ENCODE results near the gene CCDC91. TPM values are rescaled to one million over a fixed set of nuclear protein-coding genes. Genes with fewer than 3 reads are reported as not detected.
"Not testable (repeated sequence)": the region's sequence is repeated elsewhere in the genome, so short reads cannot be mapped to it uniquely, and the experiment has no call there.

The CCDC91 gene
- polyA plus RNA-seq, 1 donor (not counting 4 experiments of a cell fraction or from before 2014, with no cell fraction given), result 26.5 TPM

DNA sequence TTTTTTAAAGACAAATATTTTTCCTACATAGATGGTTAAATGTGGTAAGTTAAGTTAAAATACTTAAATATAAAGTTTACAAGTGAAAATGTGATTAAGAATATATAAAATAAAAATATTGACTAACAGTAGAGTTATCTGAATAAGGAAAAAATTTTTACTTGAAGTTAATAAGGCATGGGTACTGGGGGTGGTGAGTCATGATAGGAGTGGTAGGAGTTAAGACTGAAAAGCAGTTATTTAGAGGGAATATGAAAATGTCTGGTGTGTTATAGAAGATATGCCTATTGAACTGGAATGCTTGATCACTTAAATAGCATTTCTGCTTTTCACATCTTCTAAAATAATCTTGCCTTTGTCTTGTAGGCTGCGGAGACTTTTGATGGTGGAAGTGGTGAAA is 68.7 kb downstream of the CCDC91 start:
- no peak for FAIRE-seq
- Histone ChIP-seq H3K9me1 (ENCODE audit: control insufficient read depth, extremely low read depth, insufficient read depth, low read length) (no peaks in the 10 kb centered on the region), H4K20me1 (ENCODE audit: control insufficient read depth, extremely low read depth, insufficient read depth, low read length) (no peaks in the 10 kb centered on the region), H3K9ac (ENCODE audit: control insufficient read depth, extremely low read depth, insufficient read depth, low read length) (no peak overlapping the region), H3K36me3 (ENCODE audit: control insufficient read depth in 2 of 2, extremely low read depth in 1 of 2, insufficient read depth in 2 of 2, low read length in 2 of 2) (no peaks in the 10 kb centered on the region), H2AFZ (ENCODE audit: control insufficient read depth, low read length) (no peak overlapping the region), H3K9me3 (ENCODE audit: control insufficient read depth, low read depth, low read length) (no peaks in the 10 kb centered on the region), H3K27me3 (ENCODE audit: control insufficient read depth, extremely low read depth, insufficient read depth, low read length) (no peaks in the 10 kb centered on the region), H3K79me2 (ENCODE audit: control insufficient read depth, insufficient read depth, low read length) (no peaks in the 10 kb centered on the region), H3K4me1 (ENCODE audit: control insufficient read depth, extremely low read depth, insufficient read depth, low read length) (peaks cover 9% of the 10 kb centered on the region), H3K4me2 (ENCODE audit: control insufficient read depth, extremely low read depth, insufficient read depth, low read depth, low read length) (no peak overlapping the region), H3K27ac (ENCODE audit: control insufficient read depth, insufficient read depth, low read length) (no peak overlapping the region), H3K4me3 (ENCODE audit: control insufficient read depth in 2 of 3, extremely low read depth in 1 of 3, insufficient read depth in 2 of 3, low read depth in 1 of 3, low read length in 3 of 3) (no peak overlapping the region)
- DNase-seq (ENCODE audit: low read depth, low spot score), result no peak
- dilution Hi-C loops (cut with MboI; ENCODE audit: extremely low pct_ligation_motif_present, low sequenced_read_pairs), result no loop called here
- no peak for TF ChIP-seq EZH2 (IDR thresholded peaks at IDR 0.05; ENCODE audit: low read length)
- TF ChIP-seq, protein P1, sequence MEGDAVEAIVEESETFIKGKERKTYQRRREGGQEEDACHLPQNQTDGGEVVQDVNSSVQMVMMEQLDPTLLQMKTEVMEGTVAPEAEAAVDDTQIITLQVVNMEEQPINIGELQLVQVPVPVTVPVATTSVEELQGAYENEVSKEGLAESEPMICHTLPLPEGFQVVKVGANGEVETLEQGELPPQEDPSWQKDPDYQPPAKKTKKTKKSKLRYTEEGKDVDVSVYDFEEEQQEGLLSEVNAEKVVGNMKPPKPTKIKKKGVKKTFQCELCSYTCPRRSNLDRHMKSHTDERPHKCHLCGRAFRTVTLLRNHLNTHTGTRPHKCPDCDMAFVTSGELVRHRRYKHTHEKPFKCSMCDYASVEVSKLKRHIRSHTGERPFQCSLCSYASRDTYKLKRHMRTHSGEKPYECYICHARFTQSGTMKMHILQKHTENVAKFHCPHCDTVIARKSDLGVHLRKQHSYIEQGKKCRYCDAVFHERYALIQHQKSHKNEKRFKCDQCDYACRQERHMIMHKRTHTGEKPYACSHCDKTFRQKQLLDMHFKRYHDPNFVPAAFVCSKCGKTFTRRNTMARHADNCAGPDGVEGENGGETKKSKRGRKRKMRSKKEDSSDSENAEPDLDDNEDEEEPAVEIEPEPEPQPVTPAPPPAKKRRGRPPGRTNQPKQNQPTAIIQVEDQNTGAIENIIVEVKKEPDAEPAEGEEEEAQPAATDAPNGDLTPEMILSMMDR (optimal IDR thresholded peaks at IDR 0.05 in 1 of 3, IDR thresholded peaks at IDR 0.05 in 1 of 3, conservative IDR thresholded peaks at IDR 0.05 in 1 of 3; ENCODE audit: extremely low read depth in 1 of 3, insufficient read depth in 2 of 3, low read length in 3 of 3), result no peak

DNA sequence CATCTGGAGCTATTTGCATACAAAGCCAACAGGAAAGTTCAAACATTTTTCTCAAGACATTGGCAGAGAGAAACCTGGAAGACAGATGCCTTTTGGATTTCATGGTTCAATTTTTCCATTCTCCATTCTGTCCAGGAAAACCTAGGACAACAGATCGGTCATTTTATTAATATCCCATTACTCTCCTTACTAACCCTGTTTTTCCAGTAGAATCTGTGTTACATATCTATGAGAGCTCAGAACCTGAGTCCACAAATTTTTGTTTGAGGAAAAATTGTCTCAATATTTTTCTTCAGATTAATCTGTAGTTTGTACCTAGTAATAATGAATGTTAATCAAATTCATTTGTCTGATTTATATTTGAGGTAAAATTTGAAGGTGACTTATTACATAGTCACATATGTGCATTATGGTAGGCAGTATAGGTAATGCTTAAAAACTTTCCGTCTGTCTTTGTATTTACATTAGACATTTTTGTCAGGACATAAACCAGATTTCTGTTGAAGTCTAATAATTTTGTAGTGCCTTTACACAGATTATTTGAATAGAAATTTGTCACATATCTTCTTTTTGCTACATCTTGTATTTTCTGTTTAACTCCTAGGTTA is 75.3 kb downstream of the CCDC91 start:
- Histone ChIP-seq H3K4me3 (ENCODE audit: control insufficient read depth in 2 of 3, extremely low read depth in 1 of 3, insufficient read depth in 2 of 3, low read depth in 1 of 3, low read length in 3 of 3) (no peak overlapping the region), H3K27ac (ENCODE audit: control insufficient read depth, insufficient read depth, low read length) (no peak overlapping the region), H3K36me3 (ENCODE audit: control insufficient read depth in 2 of 2, extremely low read depth in 1 of 2, insufficient read depth in 2 of 2, low read length in 2 of 2) (no peaks in the 10 kb centered on the region), H4K20me1 (ENCODE audit: control insufficient read depth, extremely low read depth, insufficient read depth, low read length) (no peaks in the 10 kb centered on the region), H3K9me3 (ENCODE audit: control insufficient read depth, low read depth, low read length) (no peaks in the 10 kb centered on the region), H3K9me1 (ENCODE audit: control insufficient read depth, extremely low read depth, insufficient read depth, low read length) (no peaks in the 10 kb centered on the region), H3K9ac (ENCODE audit: control insufficient read depth, extremely low read depth, insufficient read depth, low read length) (no peak overlapping the region), H3K79me2 (ENCODE audit: control insufficient read depth, insufficient read depth, low read length) (no peaks in the 10 kb centered on the region), H3K4me1 (ENCODE audit: control insufficient read depth, extremely low read depth, insufficient read depth, low read length) (no peaks in the 10 kb centered on the region), H3K4me2 (ENCODE audit: control insufficient read depth, extremely low read depth, insufficient read depth, low read depth, low read length) (no peak overlapping the region), H2AFZ (ENCODE audit: control insufficient read depth, low read length) (no peak overlapping the region), H3K27me3 (ENCODE audit: control insufficient read depth, extremely low read depth, insufficient read depth, low read length) (no peaks in the 10 kb centered on the region)
- TF ChIP-seq, protein P1 (optimal IDR thresholded peaks at IDR 0.05 in 1 of 3, IDR thresholded peaks at IDR 0.05 in 1 of 3, conservative IDR thresholded peaks at IDR 0.05 in 1 of 3; ENCODE audit: extremely low read depth in 1 of 3, insufficient read depth in 2 of 3, low read length in 3 of 3), result no peak
- TF ChIP-seq EZH2 (IDR thresholded peaks at IDR 0.05; ENCODE audit: low read length), result no peak
- dilution Hi-C loops (cut with MboI; ENCODE audit: extremely low pct_ligation_motif_present, low sequenced_read_pairs), result no loop called here
- FAIRE-seq (no peak), DNase-seq (ENCODE audit: low read depth, low spot score) (no peak)

DNA sequence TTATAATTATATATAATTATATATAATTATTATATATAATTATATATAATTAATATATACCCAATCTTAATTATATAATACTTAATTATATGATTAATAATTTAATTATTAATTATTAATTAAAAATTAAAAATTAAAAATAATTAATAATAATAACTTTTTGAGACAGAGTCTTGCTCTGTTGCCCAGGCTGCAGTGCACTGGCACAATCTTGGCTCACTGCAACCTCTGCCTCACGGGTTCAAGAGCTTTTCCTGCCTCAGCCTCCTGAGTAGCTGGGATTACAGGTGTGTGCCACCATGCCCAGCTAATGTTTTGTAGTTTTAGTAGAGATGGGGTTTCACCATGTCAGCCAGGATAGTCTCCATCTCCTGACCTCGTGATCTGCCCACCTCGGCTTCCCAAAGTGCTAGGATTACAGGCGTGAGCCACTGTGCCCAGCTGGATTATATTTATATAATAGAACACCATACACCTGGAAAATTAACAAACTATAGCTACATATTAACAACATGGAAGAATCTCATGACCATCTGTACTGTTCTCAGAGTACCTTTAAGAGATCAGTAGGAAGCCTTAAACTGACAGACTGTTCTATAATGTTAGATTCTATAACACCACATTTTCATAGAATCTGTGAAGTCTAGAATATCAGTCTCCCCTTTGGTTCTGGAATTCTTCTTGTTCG is 77.8 kb downstream of the CCDC91 start:
- H3K4me1 ChIP-seq (ENCODE audit: control insufficient read depth, extremely low read depth, insufficient read depth, low read length); H3K9ac ChIP-seq (ENCODE audit: control insufficient read depth, extremely low read depth, insufficient read depth, low read length); FAIRE-seq; H4K20me1 ChIP-seq (ENCODE audit: control insufficient read depth, extremely low read depth, insufficient read depth, low read length); dilution Hi-C loops (cut with MboI; ENCODE audit: extremely low pct_ligation_motif_present, low sequenced_read_pairs); H3K4me3 ChIP-seq (ENCODE audit: control insufficient read depth in 2 of 3, extremely low read depth in 1 of 3, insufficient read depth in 2 of 3, low read depth in 1 of 3, low read length in 3 of 3); H3K27ac ChIP-seq (ENCODE audit: control insufficient read depth, insufficient read depth, low read length); H3K36me3 ChIP-seq (ENCODE audit: control insufficient read depth in 2 of 2, extremely low read depth in 1 of 2, insufficient read depth in 2 of 2, low read length in 2 of 2); DNase-seq (ENCODE audit: low read depth, low spot score); H3K4me2 ChIP-seq (ENCODE audit: control insufficient read depth, extremely low read depth, insufficient read depth, low read depth, low read length); H3K79me2 ChIP-seq (ENCODE audit: control insufficient read depth, insufficient read depth, low read length); H3K27me3 ChIP-seq (ENCODE audit: control insufficient read depth, extremely low read depth, insufficient read depth, low read length); H3K9me1 ChIP-seq (ENCODE audit: control insufficient read depth, extremely low read depth, insufficient read depth, low read length); H2AFZ ChIP-seq (ENCODE audit: control insufficient read depth, low read length); H3K9me3 ChIP-seq (ENCODE audit: control insufficient read depth, low read depth, low read length): not testable (repeated sequence)
